HepG2 (cell line): Measurements from ENCODE around the gene SYNGAP1. TPM values are rescaled to one million over a fixed set of nuclear protein-coding genes. Genes with fewer than 3 reads are reported as not detected.

Source experiments
- polyA plus RNA-seq, 8 experiments: library from polyadenylated mRNA; depleted of rRNA in 3 of 8; stranded (reverse) in 7 of 8; unstranded in 1 of 8; fragments of >200 nt; fragmentation: Illumina TruSeq in 4 of 8; extraction: Trizol in 4 of 8; gene quantifications; 2 replicates each; pipeline versions ENCODE4 v1.2.1 to v1.2.3, GENCODE V29; 2011 to 2016; ENCODE audit warnings: low read depth in 4 of 8, missing spikeins in 1 of 8, mixed read lengths in 1 of 8; ENCODE audit not compliant: insufficient read depth in 1 of 8
- total RNA-seq, 5 experiments: library from RNA; depleted of rRNA; stranded (reverse); fragments of >200 nt; fragmentation: Illumina TruSeq; extraction: Trizol; gene quantifications; 2 replicates each; pipeline ENCODE4 v1.2.3, GENCODE V29; 2016; ENCODE audit warnings: low read depth in 1 of 5
- TF ChIP-seq, protein P1 (sequence below), 2 experiments: fragments of 450-650 bp in 1 of 2; sonication (generic) in 1 of 2; formaldehyde crosslinking in 1 of 2; IDR thresholded peaks; 2 replicates each; pipeline versions ENCODE4 v1.6.1 to v1.8.0; 2016 to 2022; ENCODE audit warnings: antibody characterized with exemption in 1 of 2, mild to moderate bottlenecking in 1 of 2, missing genetic modification reagents in 1 of 2

SYNGAP1 gene
- total and polyA plus RNA-seq, 2 of the 13 experiments (the other 11 are each of a cell fraction or from before 2014, with no cell fraction given), result 0.75 to 1.1 TPM

DNA sequence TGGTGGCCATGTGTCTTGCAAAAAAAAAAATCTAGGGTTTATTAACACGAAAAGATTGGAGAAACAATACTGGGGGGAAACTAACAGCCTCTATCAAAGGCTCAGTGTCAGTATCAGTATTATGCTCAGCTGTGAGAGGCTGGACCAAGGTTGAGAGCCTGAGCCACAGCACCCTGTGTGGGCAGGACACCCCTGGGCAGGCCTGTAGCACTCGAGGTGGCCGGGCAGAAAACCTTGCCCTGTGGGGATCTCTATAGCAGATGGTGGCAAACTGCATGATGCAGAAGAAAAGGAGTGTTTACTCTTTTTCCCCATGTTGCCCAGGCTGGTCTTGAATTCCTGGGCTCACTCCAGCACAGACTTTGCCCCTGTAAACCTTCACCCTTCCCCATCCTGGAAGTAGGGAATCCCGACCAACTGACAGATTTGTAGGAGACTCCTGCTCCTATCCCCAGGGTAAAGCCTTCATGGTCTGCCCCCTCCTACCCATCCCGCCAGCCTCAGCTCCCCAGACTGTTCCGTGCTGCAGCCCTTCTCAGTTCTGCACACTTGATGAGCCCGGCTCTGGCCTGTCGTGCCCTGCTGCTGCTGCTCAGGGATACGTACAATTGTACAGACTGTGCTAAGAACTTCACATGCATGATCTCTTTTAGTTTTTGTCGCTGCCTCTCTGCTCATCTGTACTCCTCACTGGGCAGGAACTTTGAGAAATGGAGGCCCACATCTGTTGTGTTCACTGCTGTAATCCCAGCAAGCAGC, 36.3 kb upstream of the SYNGAP1 start (continued):
- TF ChIP-seq, protein P1, sequence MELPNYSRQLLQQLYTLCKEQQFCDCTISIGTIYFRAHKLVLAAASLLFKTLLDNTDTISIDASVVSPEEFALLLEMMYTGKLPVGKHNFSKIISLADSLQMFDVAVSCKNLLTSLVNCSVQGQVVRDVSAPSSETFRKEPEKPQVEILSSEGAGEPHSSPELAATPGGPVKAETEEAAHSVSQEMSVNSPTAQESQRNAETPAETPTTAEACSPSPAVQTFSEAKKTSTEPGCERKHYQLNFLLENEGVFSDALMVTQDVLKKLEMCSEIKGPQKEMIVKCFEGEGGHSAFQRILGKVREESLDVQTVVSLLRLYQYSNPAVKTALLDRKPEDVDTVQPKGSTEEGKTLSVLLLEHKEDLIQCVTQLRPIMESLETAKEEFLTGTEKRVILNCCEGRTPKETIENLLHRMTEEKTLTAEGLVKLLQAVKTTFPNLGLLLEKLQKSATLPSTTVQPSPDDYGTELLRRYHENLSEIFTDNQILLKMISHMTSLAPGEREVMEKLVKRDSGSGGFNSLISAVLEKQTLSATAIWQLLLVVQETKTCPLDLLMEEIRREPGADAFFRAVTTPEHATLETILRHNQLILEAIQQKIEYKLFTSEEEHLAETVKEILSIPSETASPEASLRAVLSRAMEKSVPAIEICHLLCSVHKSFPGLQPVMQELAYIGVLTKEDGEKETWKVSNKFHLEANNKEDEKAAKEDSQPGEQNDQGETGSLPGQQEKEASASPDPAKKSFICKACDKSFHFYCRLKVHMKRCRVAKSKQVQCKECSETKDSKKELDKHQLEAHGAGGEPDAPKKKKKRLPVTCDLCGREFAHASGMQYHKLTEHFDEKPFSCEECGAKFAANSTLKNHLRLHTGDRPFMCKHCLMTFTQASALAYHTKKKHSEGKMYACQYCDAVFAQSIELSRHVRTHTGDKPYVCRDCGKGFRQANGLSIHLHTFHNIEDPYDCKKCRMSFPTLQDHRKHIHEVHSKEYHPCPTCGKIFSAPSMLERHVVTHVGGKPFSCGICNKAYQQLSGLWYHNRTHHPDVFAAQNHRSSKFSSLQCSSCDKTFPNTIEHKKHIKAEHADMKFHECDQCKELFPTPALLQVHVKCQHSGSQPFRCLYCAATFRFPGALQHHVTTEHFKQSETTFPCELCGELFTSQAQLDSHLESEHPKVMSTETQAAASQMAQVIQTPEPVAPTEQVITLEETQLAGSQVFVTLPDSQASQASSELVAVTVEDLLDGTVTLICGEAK (IDR thresholded peaks at IDR 0.05), result no peak
- TF ChIP-seq, protein P1 (CRISPR knock-in tag; IDR thresholded peaks at IDR 0.05), result 0 out of 2 replicates have a peak, but pooled peaks have one; percentile 41
